ENCODE results near the gene NOC2L. TPM values are rescaled to one million over a fixed set of nuclear protein-coding genes. Genes with fewer than 3 reads are reported as not detected.

NOC2L gene
- total RNA-seq, 3 donors from 2014 or later (not counting 1 experiment from before 2014, with no cell fraction given), result 61.4 to 66.0 (median 61.8) TPM

DNA sequence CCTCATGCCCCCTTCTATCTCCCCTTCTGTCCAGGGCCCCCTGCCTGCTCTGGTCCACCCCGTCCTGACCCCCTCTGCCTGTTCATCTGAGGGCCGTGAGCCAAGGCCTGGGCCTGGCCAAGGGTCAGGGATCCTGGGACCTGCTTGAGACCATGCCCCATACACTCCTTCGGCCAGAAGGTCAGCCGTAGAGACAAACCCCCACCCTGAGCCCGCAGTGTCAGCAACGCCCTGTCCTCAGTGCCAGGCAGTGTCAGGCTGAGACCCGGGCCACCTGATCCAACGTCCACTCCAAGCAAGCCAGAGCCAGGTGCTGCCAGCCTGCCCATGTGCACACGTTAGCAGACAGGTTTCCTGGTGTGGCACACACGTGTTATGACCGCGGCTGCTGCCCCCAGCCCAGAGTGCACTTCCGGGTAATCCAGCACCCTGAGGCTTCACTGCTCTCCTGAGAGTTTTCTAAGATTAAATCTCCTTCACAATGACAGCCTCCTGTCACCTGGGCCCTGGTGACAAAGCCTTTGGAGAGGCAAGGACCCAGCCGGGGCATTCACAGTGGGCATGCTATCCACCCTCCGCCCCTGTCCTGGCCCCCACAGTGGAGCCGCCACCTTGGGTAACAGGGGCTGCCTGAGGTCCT is 45.4 kb downstream of the NOC2L start:
- H3K9me3 ChIP-seq (ENCODE audit: control insufficient read depth, insufficient read depth, low read length), result no peaks in the 10 kb centered on the region
- H3K27ac ChIP-seq (ENCODE audit: low read length), result no peak overlapping the region
- peaks cover 18 to 28% of the 10 kb centered on the region in 2 donors for H3K27me3 Mint-ChIP-seq (ENCODE audit: low read depth in 2 of 2)
- H3K4me3 Mint-ChIP-seq, result no peak overlapping the region
- H3K27me3 ChIP-seq (ENCODE audit: control insufficient read depth, insufficient read depth, low read length), result peaks cover 6% of the 10 kb centered on the region
- 81% methylated on average over 16 of the region's 16 CpGs for WGBS (ENCODE audit: insufficient coverage)
- intact Hi-C loops (cut with micrococcal nuclease), result no loop called here
- ATAC-seq (no peak), DNase-seq (no peak)
- TF ChIP-seq, protein P1, sequence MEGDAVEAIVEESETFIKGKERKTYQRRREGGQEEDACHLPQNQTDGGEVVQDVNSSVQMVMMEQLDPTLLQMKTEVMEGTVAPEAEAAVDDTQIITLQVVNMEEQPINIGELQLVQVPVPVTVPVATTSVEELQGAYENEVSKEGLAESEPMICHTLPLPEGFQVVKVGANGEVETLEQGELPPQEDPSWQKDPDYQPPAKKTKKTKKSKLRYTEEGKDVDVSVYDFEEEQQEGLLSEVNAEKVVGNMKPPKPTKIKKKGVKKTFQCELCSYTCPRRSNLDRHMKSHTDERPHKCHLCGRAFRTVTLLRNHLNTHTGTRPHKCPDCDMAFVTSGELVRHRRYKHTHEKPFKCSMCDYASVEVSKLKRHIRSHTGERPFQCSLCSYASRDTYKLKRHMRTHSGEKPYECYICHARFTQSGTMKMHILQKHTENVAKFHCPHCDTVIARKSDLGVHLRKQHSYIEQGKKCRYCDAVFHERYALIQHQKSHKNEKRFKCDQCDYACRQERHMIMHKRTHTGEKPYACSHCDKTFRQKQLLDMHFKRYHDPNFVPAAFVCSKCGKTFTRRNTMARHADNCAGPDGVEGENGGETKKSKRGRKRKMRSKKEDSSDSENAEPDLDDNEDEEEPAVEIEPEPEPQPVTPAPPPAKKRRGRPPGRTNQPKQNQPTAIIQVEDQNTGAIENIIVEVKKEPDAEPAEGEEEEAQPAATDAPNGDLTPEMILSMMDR (IDR thresholded peaks at IDR 0.05), result no peak
- no peaks in the 10 kb centered on the region for H3K4me1 Mint-ChIP-seq
- no peaks in the 10 kb centered on the region for H3K36me3 Mint-ChIP-seq
- H3K36me3 ChIP-seq (ENCODE audit: control insufficient read depth, insufficient read depth, low read length), result no peaks in the 10 kb centered on the region
- H3K27ac Mint-ChIP-seq, result no peak overlapping the region
- no peaks in the 10 kb centered on the region for H3K4me1 ChIP-seq (ENCODE audit: control insufficient read depth, insufficient read depth, low read length)
- no peak overlapping the region for H3K4me3 ChIP-seq (ENCODE audit: low read length)
- no peaks in the 10 kb centered on the region for H3K9me3 Mint-ChIP-seq

DNA sequence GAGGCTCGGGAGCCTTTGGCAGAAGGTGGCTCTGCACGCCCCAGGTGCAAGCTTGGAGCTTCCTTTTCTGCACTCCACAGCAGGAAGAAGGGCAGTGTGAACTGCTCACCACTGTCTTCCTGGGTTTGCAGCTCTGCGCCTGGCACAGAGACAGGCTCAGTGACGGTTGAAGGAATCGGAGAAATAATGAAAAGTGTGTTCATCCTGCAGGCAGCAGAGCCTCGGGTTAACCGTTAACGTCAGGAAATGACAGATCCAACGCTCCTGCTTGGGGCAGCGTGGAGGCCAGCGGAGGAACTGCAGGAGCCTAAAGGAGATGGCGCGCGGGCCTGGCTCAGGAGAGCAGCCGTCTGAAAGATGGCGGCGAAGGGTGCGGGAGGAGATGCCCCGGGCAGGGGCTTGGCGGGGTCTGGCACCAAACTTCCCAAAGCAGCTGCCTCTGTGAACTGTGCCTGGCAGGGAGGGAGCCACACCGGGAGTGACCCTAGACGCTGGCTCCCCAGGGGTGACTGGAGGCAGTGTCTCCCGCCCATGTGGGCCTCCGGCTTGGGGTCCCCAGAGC is 46.2 kb downstream of the NOC2L start:
- Mint-ChIP-seq H3K27me3 (ENCODE audit: low read depth in 2 of 2) (peaks cover 18 to 33% of the 10 kb centered on the region in 2 donors), H3K36me3 (no peaks in the 10 kb centered on the region), H3K27ac (no peak overlapping the region), H3K9me3 (no peaks in the 10 kb centered on the region), H3K4me1 (no peaks in the 10 kb centered on the region), H3K4me3 (no peak overlapping the region)
- peaks cover 6% of the 10 kb centered on the region for H3K27me3 ChIP-seq (ENCODE audit: control insufficient read depth, insufficient read depth, low read length)
- H3K9me3 ChIP-seq (ENCODE audit: control insufficient read depth, insufficient read depth, low read length), result no peaks in the 10 kb centered on the region
- H3K27ac ChIP-seq (ENCODE audit: low read length), result no peak overlapping the region
- H3K4me1 ChIP-seq (ENCODE audit: control insufficient read depth, insufficient read depth, low read length), result no peaks in the 10 kb centered on the region
- H3K4me3 ChIP-seq (ENCODE audit: low read length), result no peak overlapping the region
- 45% methylated on average over 24 of the region's 24 CpGs for WGBS (ENCODE audit: insufficient coverage)
- ATAC-seq, result no peak
- no peak for DNase-seq
- H3K36me3 ChIP-seq (ENCODE audit: control insufficient read depth, insufficient read depth, low read length), result no peaks in the 10 kb centered on the region
- intact Hi-C loops (cut with micrococcal nuclease), result no loop called here
- TF ChIP-seq, protein P1 (IDR thresholded peaks at IDR 0.05), result no peak

DNA sequence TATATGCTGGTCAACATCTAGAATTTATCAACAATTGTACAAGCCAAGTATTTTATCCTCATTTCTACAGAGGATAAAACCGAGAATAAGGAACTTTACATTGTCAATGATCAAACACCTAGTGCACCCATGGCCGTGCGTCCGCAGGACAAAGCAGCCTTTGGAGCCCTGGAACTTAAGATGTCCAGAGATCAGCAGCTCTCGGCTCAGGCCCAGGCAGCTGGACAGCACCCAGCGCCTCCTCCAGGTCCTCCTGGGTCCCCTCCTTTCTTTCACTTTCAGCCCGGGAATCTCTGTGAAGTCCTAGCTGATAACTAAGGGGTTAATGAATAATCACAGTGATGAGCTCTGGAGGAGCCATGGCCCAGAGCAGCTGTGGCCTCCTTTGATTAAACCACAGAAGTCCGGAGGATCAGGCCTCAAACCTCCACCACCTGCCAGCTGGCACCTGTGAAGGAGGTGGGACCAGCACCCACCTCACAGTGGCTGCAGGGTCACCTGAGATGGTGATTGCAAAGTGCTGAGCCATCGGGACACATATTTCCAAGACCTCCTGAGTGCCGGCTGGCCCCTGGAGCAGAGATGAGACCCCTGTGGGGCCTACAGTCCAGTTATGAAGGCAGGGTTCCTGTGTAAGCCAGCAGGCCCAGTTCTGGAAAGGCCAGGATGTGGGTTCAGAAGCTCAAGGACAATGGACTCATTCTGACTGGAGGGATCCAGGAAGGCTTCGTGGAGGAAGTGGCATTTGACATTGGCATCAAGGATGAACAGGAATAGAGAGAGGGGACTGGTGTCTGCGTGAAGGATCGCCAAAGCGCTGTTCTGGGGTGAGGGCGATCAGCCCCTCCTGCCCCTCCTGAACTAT is 46.9 kb downstream of the NOC2L start:
- Mint-ChIP-seq H3K36me3 (no peaks in the 10 kb centered on the region), H3K4me1 (no peaks in the 10 kb centered on the region), H3K9me3 (no peaks in the 10 kb centered on the region), H3K27me3 (ENCODE audit: low read depth in 2 of 2) (peaks cover 18 to 31% of the 10 kb centered on the region in 2 donors), H3K4me3 (no peak overlapping the region), H3K27ac (no peak overlapping the region)
- Histone ChIP-seq H3K4me3 (ENCODE audit: low read length) (no peak overlapping the region), H3K4me1 (ENCODE audit: control insufficient read depth, insufficient read depth, low read length) (no peaks in the 10 kb centered on the region), H3K36me3 (ENCODE audit: control insufficient read depth, insufficient read depth, low read length) (no peaks in the 10 kb centered on the region), H3K9me3 (ENCODE audit: control insufficient read depth, insufficient read depth, low read length) (no peaks in the 10 kb centered on the region), H3K27ac (ENCODE audit: low read length) (no peak overlapping the region), H3K27me3 (ENCODE audit: control insufficient read depth, insufficient read depth, low read length) (peaks cover 5% of the 10 kb centered on the region)
- TF ChIP-seq, protein P1 (IDR thresholded peaks at IDR 0.05), result no peak
- intact Hi-C loops (cut with micrococcal nuclease), result no loop called here
- ATAC-seq (no peak), DNase-seq (no peak)
- WGBS (ENCODE audit: insufficient coverage), result 57% methylated on average over 15 of the region's 15 CpGs
